K562 (cell line): ENCODE data around the gene TUFM. TPM values are rescaled to one million over a fixed set of nuclear protein-coding genes. Genes with fewer than 3 reads are reported as not detected.

Experiments
- ATAC-seq: fragments of 200-7000 bp; cut with Tn5 transposase; 3 replicates; pipeline ENCODE4 v1.9.1; 2020; ENCODE audit warnings: moderate library complexity
- BruUV-seq: library from RNA; stranded (reverse); fragments of 400-500 nt; replicated peaks from 2 replicates; lab custom pipeline; 2021; lab: Mats Ljungman, UMichigan
- CTCF ChIA-PET: fragments of 300-600 bp; formaldehyde crosslinking; extraction: SDS; loops from one replicate; lab custom pipeline; 2021; ENCODE audit warnings: low intra/inter-chr PET ratio; lab: Yijun Ruan, JAX
- POLR2A ChIA-PET: fragments of 300-600, 350-650 bp; sonication (Branson Sonifier 250); formaldehyde crosslinking; extraction: SDS; loops from one replicate; lab custom pipeline; 2021; ENCODE audit warnings: antibody characterized with exemption, inconsistent platforms; lab: Yijun Ruan, JAX
- DNase-seq, 4 experiments: peaks; one replicate each; pipeline versions ENCODE4 v3.0.0 to v3.0.0-alpha.2; 2011 to 2018; ENCODE audit warnings: low spot score in 3 of 4, mixed read lengths in 3 of 4; ENCODE audit errors: extremely low read depth in 1 of 4
- FAIRE-seq: peaks from 2 replicates; lab custom pipeline; 2011; peaks lifted over from hg19 to GRCh38; lab: Jason Lieb, UNC
- H2AFZ ChIP-seq: 2 replicates; pipeline ENCODE4 v1.6.0; 2011; ENCODE audit warnings: low read depth, low read length, control low read depth, inconsistent platforms
- H3K27ac ChIP-seq: fragments of 200-600 bp; 3 replicates; pipeline ENCODE4 v1.8.0; 2011; ENCODE audit warnings: low read depth, mild to moderate bottlenecking, control low read depth, inconsistent platforms, low read length, moderate library complexity, mixed read lengths; ENCODE audit errors: extremely low read depth
- H3K27me3 ChIP-seq, 2 experiments: fragments of 300-600 bp in 1 of 2; 2 replicates in 1 of 2; 3 replicates in 1 of 2; pipeline versions ENCODE4 v1.6.0 to v1.8.0; 2011; ENCODE audit warnings: inconsistent platforms in 2 of 2, low read length in 2 of 2, mild to moderate bottlenecking in 1 of 2, mixed read lengths in 1 of 2, moderate library complexity in 1 of 2; ENCODE audit not compliant: control insufficient read depth in 2 of 2, insufficient read depth in 2 of 2
- H3K36me3 ChIP-seq: fragments of 300-600 bp; 3 replicates; pipeline ENCODE4 v1.8.0; 2011; ENCODE audit warnings: mild to moderate bottlenecking, low read length, inconsistent platforms; ENCODE audit not compliant: control insufficient read depth, insufficient read depth
- H3K4me1 ChIP-seq, 2 experiments: fragments of 200-600 bp in 1 of 2; replicated peaks in 1 of 2; 2 replicates in 1 of 2; 3 replicates in 1 of 2; pipeline versions ENCODE4 v1.5.1 to v1.8.0; 2011; ENCODE audit warnings: inconsistent platforms in 2 of 2, low read length in 2 of 2, mild to moderate bottlenecking in 1 of 2, mixed read lengths in 1 of 2, moderate library complexity in 1 of 2; ENCODE audit not compliant: control insufficient read depth in 2 of 2, insufficient read depth in 2 of 2
- H3K4me2 ChIP-seq: 2 replicates; pipeline ENCODE4 v1.6.1; 2011; ENCODE audit warnings: low read length, control low read depth, inconsistent platforms, mixed read lengths; ENCODE audit not compliant: insufficient read depth
- H3K4me3 ChIP-seq: fragments of 200-600 bp; sonication (generic), shearing (Covaris generic); 2 replicates; pipeline ENCODE4 v1.5.1; 2016; ENCODE audit warnings: control low read depth, inconsistent platforms
- H3K79me2 ChIP-seq: fragments of 200-600 bp; 3 replicates; pipeline ENCODE4 v1.8.0; 2011; ENCODE audit warnings: low read length, inconsistent platforms; ENCODE audit not compliant: control insufficient read depth, insufficient read depth
- H3K9ac ChIP-seq, 2 experiments: 2 replicates each; pipeline versions ENCODE4 v1.6.0 to v1.6.1; 2011; ENCODE audit warnings: low read depth in 2 of 2, low read length in 2 of 2, control low read depth in 1 of 2, inconsistent platforms in 1 of 2, mild to moderate bottlenecking in 1 of 2, mixed read lengths in 1 of 2; ENCODE audit not compliant: insufficient read depth in 1 of 2
- H3K9me1 ChIP-seq: one replicate; pipeline ENCODE4 v1.6.0; 2011; ENCODE audit warnings: inconsistent platforms, mild to moderate bottlenecking, low read length, moderate library complexity; ENCODE audit not compliant: control insufficient read depth, insufficient read depth
- H3K9me3 ChIP-seq: replicated peaks from 2 replicates; pipeline ENCODE4 v1.5.1; 2011; ENCODE audit warnings: low read depth, low read length, inconsistent platforms; ENCODE audit not compliant: control insufficient read depth, insufficient read depth
- H4K20me1 ChIP-seq: replicated peaks from 2 replicates; pipeline ENCODE4 v1.6.1; 2011; ENCODE audit warnings: low read length, inconsistent platforms, mixed read lengths; ENCODE audit not compliant: control insufficient read depth, insufficient read depth
- ETV6 ChIP-seq, 3 experiments: fragments of 150-350 bp in 1 of 3; sonication (generic) in 1 of 3; formaldehyde crosslinking in 1 of 3; IDR thresholded peaks; 2 replicates each; pipeline versions ENCODE4 v1.6.1 to v1.8.0; 2014 to 2022; ENCODE audit warnings: borderline replicate concordance in 2 of 3, low read depth in 2 of 3, antibody characterized with exemption in 1 of 3, low read length in 1 of 3, mild to moderate bottlenecking in 1 of 3, missing genetic modification reagents in 1 of 3
- MAFK ChIP-seq: IDR thresholded peaks from 2 replicates; pipeline ENCODE4 v1.6.1; 2011; ENCODE audit warnings: low read length, improper control_type of control experiment
- TFAM ChIP-seq: fragments of 250-450 bp; sonication (Bioruptor Pico); conservative IDR thresholded peaks from 2 replicates; pipeline ENCODE4 v1.5.0; 2021; ENCODE audit warnings: mild to moderate bottlenecking, moderate library complexity
- WGBS: fragments of 100-300 bp; shearing (Covaris generic); methylation state at CpG from one replicate; pipeline ENCODE4 v1.1.6; 2016; ENCODE audit warnings: low coverage, mixed read lengths; ENCODE audit not compliant: insufficient coverage; ENCODE audit errors: missing lambda C conversion rate; 5-methylcytosine and 5-hydroxymethylcytosine counted together
- in situ Hi-C: fragments of 300-500 bp; cut with MboI; formaldehyde crosslinking; loops from 4 replicates; pipeline ENCODE4 v1.15.0; 2018; ENCODE audit warnings: inconsistent platforms, mixed read lengths
- intact Hi-C: fragments of 100-400 bp; cut with micrococcal nuclease; formaldehyde crosslinking; loops from 2 replicates; pipeline ENCODE4 v1.14.2; 2022
- polyA plus RNA-seq, 8 experiments: library from polyadenylated mRNA; depleted of rRNA in 4 of 8; stranded (reverse) in 5 of 8; unstranded in 3 of 8; fragments of >200 nt; fragmentation: Nextera tagmentation in 2 of 8; fragmentation: Illumina TruSeq in 1 of 8; extraction: Ambion mirVana in 2 of 8; extraction: Trizol in 1 of 8; gene quantifications; 2 replicates each; pipeline versions ENCODE4 v1.2.1 to v1.2.3, GENCODE V29; 2011 to 2014; ENCODE audit warnings: inconsistent platforms in 1 of 8, missing spikeins in 1 of 8
- total RNA-seq, 7 experiments: library from RNA; depleted of rRNA in 6 of 7; stranded (reverse); fragments of >200 nt in 6 of 7; fragmentation: Illumina TruSeq in 2 of 7; extraction: Trizol in 2 of 7; gene quantifications; 2 replicates each; pipeline versions ENCODE4 v1.2.1 to v1.2.3, GENCODE V29; 2011 to 2021; ENCODE audit warnings: low replicate concordance in 1 of 7
- TF ChIP-seq, protein P1 (sequence below): fragments of 450-650 bp; IDR thresholded peaks from 2 replicates; pipeline ENCODE4 v1.6.1; 2017; ENCODE audit warnings: antibody characterized with exemption, mild to moderate bottlenecking
- TF ChIP-seq, protein P2 (sequence below): fragments of 250-450 bp; sonication (Bioruptor Pico); IDR thresholded peaks from 2 replicates; pipeline ENCODE4 v1.5.0; 2022; ENCODE audit warnings: mild to moderate bottlenecking
- TF ChIP-seq, protein P3 (sequence below): sonication (generic); formaldehyde crosslinking; IDR thresholded peaks from 2 replicates; pipeline ENCODE4 v1.8.1; 2023; ENCODE audit warnings: mild to moderate bottlenecking, missing genetic modification reagents
- TF ChIP-seq, protein P4 (sequence below): sonication (generic); formaldehyde crosslinking; IDR thresholded peaks from 2 replicates; pipeline ENCODE4 v1.8.0; 2022; ENCODE audit warnings: mild to moderate bottlenecking, missing genetic modification reagents

TUFM gene
- total and polyA plus RNA-seq, 9 of the 15 experiments (the other 6 are each of a cell fraction or from before 2014, with no cell fraction given) = 34.1 to 434 (median 256) TPM

DNA sequence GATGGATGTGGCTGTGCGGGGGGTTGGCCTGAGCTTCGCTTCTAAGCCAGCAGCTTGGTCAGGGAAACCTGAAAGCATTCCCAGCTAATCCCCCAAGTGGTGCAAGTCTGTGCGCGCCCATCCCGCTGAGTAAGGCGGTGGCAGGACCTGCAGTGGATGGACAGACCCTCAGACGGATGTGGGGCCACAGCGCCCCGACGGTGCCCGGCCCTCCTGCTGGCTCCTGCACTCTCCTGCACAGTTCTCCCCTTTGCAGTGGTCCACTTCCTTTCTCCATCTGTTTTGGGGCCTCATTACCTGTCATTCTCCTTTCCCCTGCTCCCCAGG is 34.4 kb upstream of the TUFM start:
- H3K9ac ChIP-seq = peak overlapping the region; percentile 20 to 92; a peak in 3 of 4 replicates
- TF ChIP-seq, protein P1, sequence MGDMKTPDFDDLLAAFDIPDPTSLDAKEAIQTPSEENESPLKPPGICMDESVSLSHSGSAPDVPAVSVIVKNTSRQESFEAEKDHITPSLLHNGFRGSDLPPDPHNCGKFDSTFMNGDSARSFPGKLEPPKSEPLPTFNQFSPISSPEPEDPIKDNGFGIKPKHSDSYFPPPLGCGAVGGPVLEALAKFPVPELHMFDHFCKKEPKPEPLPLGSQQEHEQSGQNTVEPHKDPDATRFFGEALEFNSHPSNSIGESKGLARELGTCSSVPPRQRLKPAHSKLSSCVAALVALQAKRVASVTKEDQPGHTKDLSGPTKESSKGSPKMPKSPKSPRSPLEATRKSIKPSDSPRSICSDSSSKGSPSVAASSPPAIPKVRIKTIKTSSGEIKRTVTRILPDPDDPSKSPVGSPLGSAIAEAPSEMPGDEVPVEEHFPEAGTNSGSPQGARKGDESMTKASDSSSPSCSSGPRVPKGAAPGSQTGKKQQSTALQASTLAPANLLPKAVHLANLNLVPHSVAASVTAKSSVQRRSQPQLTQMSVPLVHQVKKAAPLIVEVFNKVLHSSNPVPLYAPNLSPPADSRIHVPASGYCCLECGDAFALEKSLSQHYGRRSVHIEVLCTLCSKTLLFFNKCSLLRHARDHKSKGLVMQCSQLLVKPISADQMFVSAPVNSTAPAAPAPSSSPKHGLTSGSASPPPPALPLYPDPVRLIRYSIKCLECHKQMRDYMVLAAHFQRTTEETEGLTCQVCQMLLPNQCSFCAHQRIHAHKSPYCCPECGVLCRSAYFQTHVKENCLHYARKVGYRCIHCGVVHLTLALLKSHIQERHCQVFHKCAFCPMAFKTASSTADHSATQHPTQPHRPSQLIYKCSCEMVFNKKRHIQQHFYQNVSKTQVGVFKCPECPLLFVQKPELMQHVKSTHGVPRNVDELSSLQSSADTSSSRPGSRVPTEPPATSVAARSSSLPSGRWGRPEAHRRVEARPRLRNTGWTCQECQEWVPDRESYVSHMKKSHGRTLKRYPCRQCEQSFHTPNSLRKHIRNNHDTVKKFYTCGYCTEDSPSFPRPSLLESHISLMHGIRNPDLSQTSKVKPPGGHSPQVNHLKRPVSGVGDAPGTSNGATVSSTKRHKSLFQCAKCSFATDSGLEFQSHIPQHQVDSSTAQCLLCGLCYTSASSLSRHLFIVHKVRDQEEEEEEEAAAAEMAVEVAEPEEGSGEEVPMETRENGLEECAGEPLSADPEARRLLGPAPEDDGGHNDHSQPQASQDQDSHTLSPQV = no peak
- TF ChIP-seq ETV6 (IDR thresholded peaks at IDR 0.05; ENCODE audit: borderline replicate concordance in 1 of 2, low read depth in 2 of 2, low read length in 1 of 2) = no peak
- TF ChIP-seq ETV6 (CRISPR knock-in tag; IDR thresholded peaks at IDR 0.05; ENCODE audit: borderline replicate concordance) = no peak
- TF ChIP-seq, protein P2, sequence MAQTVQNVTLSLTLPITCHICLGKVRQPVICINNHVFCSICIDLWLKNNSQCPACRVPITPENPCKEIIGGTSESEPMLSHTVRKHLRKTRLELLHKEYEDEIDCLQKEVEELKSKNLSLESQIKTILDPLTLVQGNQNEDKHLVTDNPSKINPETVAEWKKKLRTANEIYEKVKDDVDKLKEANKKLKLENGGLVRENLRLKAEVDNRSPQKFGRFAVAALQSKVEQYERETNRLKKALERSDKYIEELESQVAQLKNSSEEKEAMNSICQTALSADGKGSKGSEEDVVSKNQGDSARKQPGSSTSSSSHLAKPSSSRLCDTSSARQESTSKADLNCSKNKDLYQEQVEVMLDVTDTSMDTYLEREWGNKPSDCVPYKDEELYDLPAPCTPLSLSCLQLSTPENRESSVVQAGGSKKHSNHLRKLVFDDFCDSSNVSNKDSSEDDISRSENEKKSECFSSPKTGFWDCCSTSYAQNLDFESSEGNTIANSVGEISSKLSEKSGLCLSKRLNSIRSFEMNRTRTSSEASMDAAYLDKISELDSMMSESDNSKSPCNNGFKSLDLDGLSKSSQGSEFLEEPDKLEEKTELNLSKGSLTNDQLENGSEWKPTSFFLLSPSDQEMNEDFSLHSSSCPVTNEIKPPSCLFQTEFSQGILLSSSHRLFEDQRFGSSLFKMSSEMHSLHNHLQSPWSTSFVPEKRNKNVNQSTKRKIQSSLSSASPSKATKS (CRISPR knock-in tag) = no peak
- TF ChIP-seq, protein P3, sequence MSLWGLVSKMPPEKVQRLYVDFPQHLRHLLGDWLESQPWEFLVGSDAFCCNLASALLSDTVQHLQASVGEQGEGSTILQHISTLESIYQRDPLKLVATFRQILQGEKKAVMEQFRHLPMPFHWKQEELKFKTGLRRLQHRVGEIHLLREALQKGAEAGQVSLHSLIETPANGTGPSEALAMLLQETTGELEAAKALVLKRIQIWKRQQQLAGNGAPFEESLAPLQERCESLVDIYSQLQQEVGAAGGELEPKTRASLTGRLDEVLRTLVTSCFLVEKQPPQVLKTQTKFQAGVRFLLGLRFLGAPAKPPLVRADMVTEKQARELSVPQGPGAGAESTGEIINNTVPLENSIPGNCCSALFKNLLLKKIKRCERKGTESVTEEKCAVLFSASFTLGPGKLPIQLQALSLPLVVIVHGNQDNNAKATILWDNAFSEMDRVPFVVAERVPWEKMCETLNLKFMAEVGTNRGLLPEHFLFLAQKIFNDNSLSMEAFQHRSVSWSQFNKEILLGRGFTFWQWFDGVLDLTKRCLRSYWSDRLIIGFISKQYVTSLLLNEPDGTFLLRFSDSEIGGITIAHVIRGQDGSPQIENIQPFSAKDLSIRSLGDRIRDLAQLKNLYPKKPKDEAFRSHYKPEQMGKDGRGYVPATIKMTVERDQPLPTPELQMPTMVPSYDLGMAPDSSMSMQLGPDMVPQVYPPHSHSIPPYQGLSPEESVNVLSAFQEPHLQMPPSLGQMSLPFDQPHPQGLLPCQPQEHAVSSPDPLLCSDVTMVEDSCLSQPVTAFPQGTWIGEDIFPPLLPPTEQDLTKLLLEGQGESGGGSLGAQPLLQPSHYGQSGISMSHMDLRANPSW = no peak
- TF ChIP-seq TFAM (CRISPR knock-in tag) = no peak
- TF ChIP-seq, protein P4, sequence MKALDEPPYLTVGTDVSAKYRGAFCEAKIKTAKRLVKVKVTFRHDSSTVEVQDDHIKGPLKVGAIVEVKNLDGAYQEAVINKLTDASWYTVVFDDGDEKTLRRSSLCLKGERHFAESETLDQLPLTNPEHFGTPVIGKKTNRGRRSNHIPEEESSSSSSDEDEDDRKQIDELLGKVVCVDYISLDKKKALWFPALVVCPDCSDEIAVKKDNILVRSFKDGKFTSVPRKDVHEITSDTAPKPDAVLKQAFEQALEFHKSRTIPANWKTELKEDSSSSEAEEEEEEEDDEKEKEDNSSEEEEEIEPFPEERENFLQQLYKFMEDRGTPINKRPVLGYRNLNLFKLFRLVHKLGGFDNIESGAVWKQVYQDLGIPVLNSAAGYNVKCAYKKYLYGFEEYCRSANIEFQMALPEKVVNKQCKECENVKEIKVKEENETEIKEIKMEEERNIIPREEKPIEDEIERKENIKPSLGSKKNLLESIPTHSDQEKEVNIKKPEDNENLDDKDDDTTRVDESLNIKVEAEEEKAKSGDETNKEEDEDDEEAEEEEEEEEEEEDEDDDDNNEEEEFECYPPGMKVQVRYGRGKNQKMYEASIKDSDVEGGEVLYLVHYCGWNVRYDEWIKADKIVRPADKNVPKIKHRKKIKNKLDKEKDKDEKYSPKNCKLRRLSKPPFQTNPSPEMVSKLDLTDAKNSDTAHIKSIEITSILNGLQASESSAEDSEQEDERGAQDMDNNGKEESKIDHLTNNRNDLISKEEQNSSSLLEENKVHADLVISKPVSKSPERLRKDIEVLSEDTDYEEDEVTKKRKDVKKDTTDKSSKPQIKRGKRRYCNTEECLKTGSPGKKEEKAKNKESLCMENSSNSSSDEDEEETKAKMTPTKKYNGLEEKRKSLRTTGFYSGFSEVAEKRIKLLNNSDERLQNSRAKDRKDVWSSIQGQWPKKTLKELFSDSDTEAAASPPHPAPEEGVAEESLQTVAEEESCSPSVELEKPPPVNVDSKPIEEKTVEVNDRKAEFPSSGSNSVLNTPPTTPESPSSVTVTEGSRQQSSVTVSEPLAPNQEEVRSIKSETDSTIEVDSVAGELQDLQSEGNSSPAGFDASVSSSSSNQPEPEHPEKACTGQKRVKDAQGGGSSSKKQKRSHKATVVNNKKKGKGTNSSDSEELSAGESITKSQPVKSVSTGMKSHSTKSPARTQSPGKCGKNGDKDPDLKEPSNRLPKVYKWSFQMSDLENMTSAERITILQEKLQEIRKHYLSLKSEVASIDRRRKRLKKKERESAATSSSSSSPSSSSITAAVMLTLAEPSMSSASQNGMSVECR = no peak
- no peak for TF ChIP-seq MAFK

More for the DNA sequence above, 34.4 kb upstream of the TUFM start:
- 0 out of 2 replicates have a peak overlapping the region, but pooled peaks have one; percentile 82 for H3K4me3 ChIP-seq
- peak overlapping the region; percentile 85 for H2AFZ ChIP-seq
- H3K9me3 ChIP-seq = no peaks in the 10 kb centered on the region
- no peak for ATAC-seq
- H4K20me1 ChIP-seq = no peaks in the 10 kb centered on the region
- intact Hi-C loops = loop anchor here (5.0 kb wide), 2 partner anchors 33 to 57 kb away; partner anchors contain the start of gene TUFM
- H3K9me1 ChIP-seq = no peaks in the 10 kb centered on the region
- no TSS peak for BruUV-seq
- ChIA-PET POLR2A (interaction anchor here (0.6 to 1.5 kb wide), 5 partner anchors 9 to 63 kb away, joined by 3 to 10 read pairs (median 4); partner anchors contain the start of gene SH2B1), CTCF (no interaction called here)
- FAIRE-seq = no peak
- H3K4me2 ChIP-seq = peak overlapping the region; percentile 71
- peaks cover 2% of the 10 kb centered on the region; the same call in 1 of the 3 replicates for H3K36me3 ChIP-seq
- H3K4me1 ChIP-seq = peaks cover 11 to 62% of the 10 kb centered on the region in 2 experiments; a peak in 4 of 5 replicates
- in situ Hi-C loops = no loop called here
- WGBS = 68% methylated on average over 10 of the region's 11 CpGs
- peaks cover 9% of the 10 kb centered on the region for H3K79me2 ChIP-seq
- DNase-seq = no peak
- H3K27me3 ChIP-seq = no peaks in the 10 kb centered on the region
- H3K27ac ChIP-seq = no peak overlapping the region
